Caco-2 (cell line): ENCODE measurements around the gene TRIML1. TPM values are rescaled to one million over a fixed set of nuclear protein-coding genes. Genes with fewer than 3 reads are reported as not detected.

Source experiments
- BruUV-seq: library from RNA; stranded (reverse); fragments of 400-500 nt; replicated peaks from 2 replicates; lab custom pipeline; 2021; lab: Mats Ljungman, UMichigan
- CTCF ChIA-PET: fragments of 300-600 bp; sonication (Branson Sonifier 250); formaldehyde crosslinking; loops from one replicate; lab custom pipeline; 2022; ENCODE audit warnings: antibody characterized with exemption; lab: Charles Lee
- POLR2A ChIA-PET: fragments of 300-600 bp; sonication (Branson Sonifier 250); formaldehyde crosslinking; loops from one replicate; lab custom pipeline; 2022; ENCODE audit warnings: antibody characterized with exemption; lab: Charles Lee
- DNase-seq, 2 experiments: peaks; one replicate each; pipeline versions ENCODE4 v3.0.0 to v3.0.0-alpha.2; 2020 to 2022
- H3K27me3 ChIP-seq: replicated peaks from 2 replicates; pipeline ENCODE4 v1.6.0; 2011; ENCODE audit warnings: low read length; ENCODE audit not compliant: control insufficient read depth, insufficient read depth
- H3K36me3 ChIP-seq: 2 replicates; pipeline ENCODE4 v1.5.1; 2011; ENCODE audit warnings: low read length; ENCODE audit not compliant: control insufficient read depth, insufficient read depth
- H3K4me1 ChIP-seq: fragments of 250-450 bp; sonication (Bioruptor Pico); 2 replicates; pipeline ENCODE4 v1.5.1; 2020; ENCODE audit warnings: mild to moderate bottlenecking
- H3K4me3 ChIP-seq: 2 replicates; pipeline ENCODE4 v1.5.1; 2011; ENCODE audit warnings: low read depth, mild to moderate bottlenecking, control low read depth, low read length
- H3K9me3 ChIP-seq: fragments of 250-450 bp; sonication (Bioruptor Pico); 2 replicates; pipeline ENCODE4 v1.5.1; 2020; ENCODE audit warnings: mild to moderate bottlenecking, moderate library complexity
- H3K27ac Mint-ChIP-seq: one replicate; pipeline ENCODE4 v1.8.0; 2022; ENCODE audit warnings: mixed read lengths; ENCODE audit not compliant: unreplicated experiment
- H3K27me3 Mint-ChIP-seq: one replicate; pipeline ENCODE4 v1.8.0; 2022; ENCODE audit warnings: mixed read lengths; ENCODE audit not compliant: insufficient read depth, unreplicated experiment
- H3K36me3 Mint-ChIP-seq: one replicate; pipeline ENCODE4 v1.8.0; 2022; ENCODE audit warnings: mild to moderate bottlenecking, mixed read lengths; ENCODE audit not compliant: insufficient read depth, unreplicated experiment
- H3K4me1 Mint-ChIP-seq: one replicate; pipeline ENCODE4 v1.8.0; 2022; ENCODE audit warnings: low read depth, mixed read lengths; ENCODE audit not compliant: unreplicated experiment
- H3K4me3 Mint-ChIP-seq: one replicate; pipeline ENCODE4 v1.8.0; 2022; ENCODE audit warnings: mild to moderate bottlenecking, moderate library complexity, mixed read lengths; ENCODE audit not compliant: unreplicated experiment
- H3K9me3 Mint-ChIP-seq: one replicate; pipeline ENCODE4 v1.8.0; 2022; ENCODE audit warnings: mixed read lengths; ENCODE audit not compliant: unreplicated experiment
- CTCF ChIP-seq, 2 experiments: fragments of 200-600 bp in 1 of 2; IDR thresholded peaks; 1 replicate in 1 of 2; 2 replicates in 1 of 2; pipeline versions ENCODE4 v1.5.1 to v1.8.0; 2011 to 2022; ENCODE audit warnings: antibody characterized with exemption in 1 of 2, control low read depth in 1 of 2, inconsistent platforms in 1 of 2, low read depth in 1 of 2, low read length in 1 of 2, mild to moderate bottlenecking in 1 of 2, moderate library complexity in 1 of 2; ENCODE audit not compliant: insufficient read depth in 1 of 2, severe bottlenecking in 1 of 2, unreplicated experiment in 1 of 2
- intact Hi-C: fragments of 100-400 bp; cut with micrococcal nuclease; formaldehyde crosslinking; loops from one replicate; pipeline ENCODE4 v1.10.0; 2022; ENCODE audit not compliant: unreplicated experiment
- total RNA-seq: library from RNA; stranded (reverse); gene quantifications from 2 replicates; pipeline ENCODE4 v1.2.3, GENCODE V29; 2022

The TRIML1 gene
- total RNA-seq, 1 experiment from 2014 or later: not detected

GRCh38 chr4:188117631-188118324, 21.5 kb upstream of the TRIML1 start:
- H3K4me1 ChIP-seq: no peaks in the 10 kb centered on the region
- Mint-ChIP-seq H3K9me3 (no peaks in the 10 kb centered on the region), H3K27ac (no peak overlapping the region), H3K27me3 (no peaks in the 10 kb centered on the region), H3K4me3 (no peak overlapping the region), H3K4me1 (no peaks in the 10 kb centered on the region), H3K36me3 (no peaks in the 10 kb centered on the region)
- TF ChIP-seq CTCF (IDR thresholded peaks at IDR 0.05; ENCODE audit: insufficient read depth in 1 of 2, low read depth in 1 of 2, low read length in 1 of 2, severe bottlenecking in 1 of 2, unreplicated experiment in 1 of 2): no peak
- no peaks in the 10 kb centered on the region for H3K9me3 ChIP-seq
- intact Hi-C loops: no loop called here
- H3K36me3 ChIP-seq: no peaks in the 10 kb centered on the region
- DNase-seq: no peak
- H3K27me3 ChIP-seq: no peaks in the 10 kb centered on the region
- ChIA-PET POLR2A (no interaction called here), CTCF (no interaction called here)
- no TSS peak for BruUV-seq
- H3K4me3 ChIP-seq: no peak overlapping the region

GRCh38 chr4:188121530-188121929, 17.7 kb upstream of the TRIML1 start:
- BruUV-seq: no TSS peak
- no peak for DNase-seq
- Histone ChIP-seq H3K4me3 (no peak overlapping the region), H3K9me3 (no peaks in the 10 kb centered on the region), H3K27me3 (no peaks in the 10 kb centered on the region), H3K4me1 (no peaks in the 10 kb centered on the region), H3K36me3 (no peaks in the 10 kb centered on the region)
- Mint-ChIP-seq H3K27me3 (no peaks in the 10 kb centered on the region), H3K36me3 (no peaks in the 10 kb centered on the region), H3K27ac (no peak overlapping the region), H3K9me3 (no peaks in the 10 kb centered on the region), H3K4me1 (no peaks in the 10 kb centered on the region), H3K4me3 (no peak overlapping the region)
- ChIA-PET CTCF (no interaction called here), POLR2A (no interaction called here)
- intact Hi-C loops: no loop called here
- TF ChIP-seq CTCF (IDR thresholded peaks at IDR 0.05; ENCODE audit: insufficient read depth in 1 of 2, low read depth in 1 of 2, low read length in 1 of 2, severe bottlenecking in 1 of 2, unreplicated experiment in 1 of 2): no peak

GRCh38 chr4:188127214-188127874, 11.9 kb upstream of the TRIML1 start:
- CTCF ChIA-PET: no interaction called here
- H3K4me3 ChIP-seq: no peak overlapping the region
- BruUV-seq: no TSS peak
- H3K4me1 Mint-ChIP-seq: peaks cover 6% of the 10 kb centered on the region
- POLR2A ChIA-PET: no interaction called here
- H3K4me3 Mint-ChIP-seq: no peak overlapping the region
- DNase-seq: no peak
- TF ChIP-seq CTCF (IDR thresholded peaks at IDR 0.05; ENCODE audit: insufficient read depth in 1 of 2, low read depth in 1 of 2, low read length in 1 of 2, severe bottlenecking in 1 of 2, unreplicated experiment in 1 of 2): no peak
- no peaks in the 10 kb centered on the region for H3K27me3 ChIP-seq
- H3K27me3 Mint-ChIP-seq: no peaks in the 10 kb centered on the region
- intact Hi-C loops: no loop called here
- H3K9me3 ChIP-seq: no peaks in the 10 kb centered on the region
- no peaks in the 10 kb centered on the region for H3K36me3 Mint-ChIP-seq
- no peaks in the 10 kb centered on the region for H3K36me3 ChIP-seq
- no peaks in the 10 kb centered on the region for H3K9me3 Mint-ChIP-seq
- H3K4me1 ChIP-seq: no peaks in the 10 kb centered on the region
- H3K27ac Mint-ChIP-seq: peak overlapping the region; percentile 69
